Stimulated activated naive CD8-positive, alpha-beta T cell treated with anti-CD3 and anti-CD28 coated beads, Interleukin-15, Interleukin-2, amounts not matched to agents 100 U/mL and 50 U/mL, for 24 hours (primary cell): ENCODE measurements around the gene PMEPA1.

Experiments
- ATAC-seq: fragments of 150-1000 bp; cut with Tn5 transposase; one replicate; pipeline ENCODE4 v1.10.0; 2021
- DNase-seq: peaks from one replicate; pipeline ENCODE4 v3.0.0; 2021

PMEPA1 gene

GRCh38 chr20:57660922-57661745 is 48.7 kb downstream of the PMEPA1 start:
- ATAC-seq = no peak
- no peak for DNase-seq

GRCh38 chr20:57660181-57660921 is 49.5 kb downstream of the PMEPA1 start:
- ATAC-seq = no peak
- no peak for DNase-seq

GRCh38 chr20:57659517-57660180 is 50.2 kb downstream of the PMEPA1 start:
- ATAC-seq = no peak
- DNase-seq = no peak

- DNase-seq (no peak), ATAC-seq (no peak)
These were observed 50.8 kb downstream of the PMEPA1 start for GRCh38 chr20:57658833-57659516.

- no peak for ATAC-seq
- DNase-seq = no peak
These were observed 51.4 kb downstream of the PMEPA1 start for GRCh38 chr20:57658447-57658832.

- ATAC-seq (peak; percentile 32), DNase-seq (peak; percentile 53)
These were observed 52.0 kb downstream of the PMEPA1 start for GRCh38 chr20:57657535-57658446.

GRCh38 chr20:57656821-57657534 is 52.8 kb downstream of the PMEPA1 start:
- no peak for DNase-seq
- no peak for ATAC-seq

- ATAC-seq = no peak
These were observed 53.5 kb downstream of the PMEPA1 start for GRCh38 chr20:57656252-57656820.

GRCh38 chr20:57655809-57656155 is 54.0 kb downstream of the PMEPA1 start:
- ATAC-seq = no peak
- no peak for DNase-seq

More at GRCh38 chr20:57656252-57656820, 53.5 kb downstream of the PMEPA1 start:
- DNase-seq = no peak

GRCh38 chr20:57654998-57655808 is 54.6 kb downstream of the PMEPA1 start:
- DNase-seq = no peak

GRCh38 chr20:57654363-57654997 is 55.3 kb downstream of the PMEPA1 start:
- peak; percentile 64 for DNase-seq
- ATAC-seq = peak; percentile 62

More at GRCh38 chr20:57654998-57655808, 54.6 kb downstream of the PMEPA1 start:
- ATAC-seq = no peak

GRCh38 chr20:57653910-57654309 is 55.9 kb downstream of the PMEPA1 start:
- DNase-seq = no peak
- no peak for ATAC-seq

- ATAC-seq (no peak), DNase-seq (no peak)
These were observed 56.3 kb downstream of the PMEPA1 start for GRCh38 chr20:57653546-57653900.

GRCh38 chr20:57652606-57653545 is 56.9 kb downstream of the PMEPA1 start:
- DNase-seq = no peak
- no peak for ATAC-seq

- ATAC-seq = no peak
- DNase-seq = no peak
These were observed 57.8 kb downstream of the PMEPA1 start for GRCh38 chr20:57651881-57652605.

- DNase-seq (no peak), ATAC-seq (no peak)
These were observed 58.9 kb downstream of the PMEPA1 start for GRCh38 chr20:57650756-57651483.
